Osteocyte (in vitro differentiated cells): ENCODE results near the gene PIAS2. TPM values are rescaled to one million over a fixed set of nuclear protein-coding genes. Genes with fewer than 3 reads are reported as not detected.

Source experiments
- DNase-seq: peaks from one replicate; pipeline ENCODE4 v3.0.0; 2021; ENCODE audit warnings: mixed read lengths; ENCODE audit not compliant: unreplicated experiment; ENCODE audit errors: extremely low spot score
- H3K27ac Mint-ChIP-seq: one replicate; pipeline ENCODE4 v1.8.0; 2021; ENCODE audit warnings: mild to moderate bottlenecking, mixed read lengths; ENCODE audit not compliant: unreplicated experiment
- H3K27me3 Mint-ChIP-seq: one replicate; pipeline ENCODE4 v1.8.0; 2021; ENCODE audit warnings: mixed read lengths; ENCODE audit not compliant: unreplicated experiment
- H3K36me3 Mint-ChIP-seq: one replicate; pipeline ENCODE4 v1.8.0; 2021; ENCODE audit warnings: mixed read lengths; ENCODE audit not compliant: unreplicated experiment
- H3K4me1 Mint-ChIP-seq: one replicate; pipeline ENCODE4 v1.8.0; 2021; ENCODE audit warnings: mixed read lengths; ENCODE audit not compliant: unreplicated experiment
- H3K4me3 Mint-ChIP-seq: one replicate; pipeline ENCODE4 v1.8.0; 2021; ENCODE audit warnings: mild to moderate bottlenecking, moderate library complexity, mixed read lengths; ENCODE audit not compliant: unreplicated experiment
- H3K9me3 Mint-ChIP-seq: one replicate; pipeline ENCODE4 v1.8.0; 2021; ENCODE audit warnings: mixed read lengths; ENCODE audit not compliant: unreplicated experiment
- CTCF ChIP-seq: fragments of 200-600 bp; sonication (generic); IDR thresholded peaks from 2 replicates; pipeline ENCODE4 v1.5.0; 2021; ENCODE audit warnings: antibody characterized with exemption, mild to moderate bottlenecking, moderate library complexity
- total RNA-seq: library from RNA; stranded (reverse); gene quantifications from 2 replicates; pipeline ENCODE4 v1.2.1, GENCODE V29; 2021

PIAS2 gene
- total RNA-seq, 1 donor from 2014 or later, result 50.6 TPM

- Mint-ChIP-seq H3K4me1 (peaks cover 12% of the 10 kb centered on the region), H3K27me3 (no peaks in the 10 kb centered on the region), H3K27ac (no peak overlapping the region), H3K36me3 (peaks cover 2% of the 10 kb centered on the region), H3K4me3 (no peak overlapping the region), H3K9me3 (no peaks in the 10 kb centered on the region)
- DNase-seq, result no peak
- TF ChIP-seq CTCF, result no peak
These were observed 6.5 kb downstream of the PIAS2 start for GRCh38 chr18:46910856-46911255.

DNA sequence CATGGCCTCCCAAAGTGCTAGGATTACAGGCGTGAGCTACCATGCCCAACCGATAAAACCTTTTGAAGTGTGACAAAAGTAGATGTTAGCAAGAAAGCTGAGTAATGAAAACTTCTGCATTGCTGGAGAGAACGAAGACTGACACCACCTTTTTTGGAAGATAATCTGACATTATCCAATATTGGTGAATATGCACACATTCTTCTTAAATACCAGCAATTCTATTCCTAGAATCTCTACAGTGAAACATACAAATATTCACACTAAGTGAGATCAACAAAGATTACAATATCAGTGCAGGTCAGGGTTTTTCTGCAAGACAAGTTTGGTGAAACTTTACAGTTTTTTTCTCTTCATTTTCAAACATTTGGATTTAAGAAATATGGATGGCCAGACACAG is 7.8 kb downstream of the PIAS2 start:
- no peaks in the 10 kb centered on the region for H3K27me3 Mint-ChIP-seq
- no peaks in the 10 kb centered on the region for H3K4me1 Mint-ChIP-seq
- no peak for DNase-seq
- no peak overlapping the region for H3K27ac Mint-ChIP-seq
- H3K4me3 Mint-ChIP-seq, result no peak overlapping the region
- H3K9me3 Mint-ChIP-seq, result no peaks in the 10 kb centered on the region
- no peak for TF ChIP-seq CTCF
- H3K36me3 Mint-ChIP-seq, result no peaks in the 10 kb centered on the region

- no peak overlapping the region for H3K27ac Mint-ChIP-seq
- no peaks in the 10 kb centered on the region for H3K27me3 Mint-ChIP-seq
- TF ChIP-seq CTCF, result no peak
- no peak for DNase-seq
- no peaks in the 10 kb centered on the region for H3K9me3 Mint-ChIP-seq
- no peak overlapping the region for H3K4me3 Mint-ChIP-seq
- H3K36me3 Mint-ChIP-seq, result peaks cover 12% of the 10 kb centered on the region
- H3K4me1 Mint-ChIP-seq, result peaks cover 5% of the 10 kb centered on the region
These were observed 13.9 kb downstream of the PIAS2 start for GRCh38 chr18:46903406-46903805.

GRCh38 chr18:46899274-46899948 is 17.9 kb downstream of the PIAS2 start:
- no peaks in the 10 kb centered on the region for H3K9me3 Mint-ChIP-seq
- H3K36me3 Mint-ChIP-seq, result peaks cover 13% of the 10 kb centered on the region
- H3K4me3 Mint-ChIP-seq, result no peak overlapping the region
- no peaks in the 10 kb centered on the region for H3K27me3 Mint-ChIP-seq
- no peak overlapping the region for H3K27ac Mint-ChIP-seq
- H3K4me1 Mint-ChIP-seq, result peaks cover 5% of the 10 kb centered on the region
- DNase-seq, result no peak
- TF ChIP-seq CTCF, result no peak

DNA sequence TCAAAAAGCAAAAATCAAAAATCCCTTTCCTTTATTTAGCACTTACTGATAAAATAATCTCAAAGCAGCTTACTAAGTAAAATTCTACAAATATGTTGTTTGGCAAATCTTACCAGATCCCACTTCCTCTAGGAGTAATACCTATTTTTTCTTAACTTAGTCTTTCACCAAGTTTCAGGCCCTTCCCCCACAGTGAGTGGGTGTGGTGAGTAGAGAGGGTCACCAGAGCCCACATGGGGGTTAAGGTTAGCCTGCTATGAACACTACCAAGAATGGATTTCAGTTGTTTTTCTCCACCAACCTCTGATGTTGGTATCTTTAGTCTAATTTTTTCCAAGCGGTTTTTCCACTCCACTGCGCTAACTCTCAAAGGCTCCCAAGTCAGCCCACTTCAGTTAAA is 23.2 kb downstream of the PIAS2 start:
- no peak for DNase-seq
- no peak for TF ChIP-seq CTCF
- no peak overlapping the region for H3K27ac Mint-ChIP-seq
- no peak overlapping the region for H3K4me3 Mint-ChIP-seq
- H3K4me1 Mint-ChIP-seq, result peaks cover 2% of the 10 kb centered on the region
- H3K9me3 Mint-ChIP-seq, result peaks cover 6% of the 10 kb centered on the region
- peaks cover 22% of the 10 kb centered on the region for H3K36me3 Mint-ChIP-seq
- no peaks in the 10 kb centered on the region for H3K27me3 Mint-ChIP-seq
